Measurements from ENCODE around the gene SPTBN5.

The SPTBN5 gene

GRCh38 chr15:41862515-41863116, 31.2 kb downstream of the SPTBN5 start:
- no peak for DNase-seq

- no peak for DNase-seq
These were observed 32.0 kb downstream of the SPTBN5 start for GRCh38 chr15:41861736-41862356.

GRCh38 chr15:41860049-41860828, 33.6 kb downstream of the SPTBN5 start:
- DNase-seq, result no peak

- no peak for DNase-seq
These were observed 35.1 kb downstream of the SPTBN5 start for GRCh38 chr15:41858756-41859155.

- no peak for DNase-seq
These were observed 36.5 kb downstream of the SPTBN5 start for GRCh38 chr15:41857316-41857715.

- no peak for DNase-seq
These were observed 37.1 kb downstream of the SPTBN5 start for GRCh38 chr15:41856716-41857115.

- no peak for DNase-seq
These were observed 37.6 kb downstream of the SPTBN5 start for GRCh38 chr15:41856262-41856661.

GRCh38 chr15:41855261-41855961, 38.4 kb downstream of the SPTBN5 start:
- no peak for DNase-seq

- DNase-seq, result no peak
These were observed 39.4 kb downstream of the SPTBN5 start for GRCh38 chr15:41854443-41854842.

GRCh38 chr15:41853831-41854230, 40.0 kb downstream of the SPTBN5 start:
- no peak for DNase-seq

GRCh38 chr15:41852736-41853590, 40.9 kb downstream of the SPTBN5 start:
- DNase-seq, result no peak

GRCh38 chr15:41851755-41852370, 42.0 kb downstream of the SPTBN5 start:
- DNase-seq, result no peak

GRCh38 chr15:41851167-41851523, 42.7 kb downstream of the SPTBN5 start:
- no peak for DNase-seq

- no peak for DNase-seq
These were observed 43.2 kb downstream of the SPTBN5 start for GRCh38 chr15:41850482-41851166.

GRCh38 chr15:41849861-41850260, 44.0 kb downstream of the SPTBN5 start:
- no peak for DNase-seq

- DNase-seq, result no peak
These were observed 44.6 kb downstream of the SPTBN5 start for GRCh38 chr15:41849204-41849603.

- peak; percentile 9 for DNase-seq
These were observed 45.2 kb downstream of the SPTBN5 start for GRCh38 chr15:41848631-41849030.

GRCh38 chr15:41847981-41848380, 45.9 kb downstream of the SPTBN5 start:
- no peak for DNase-seq

- no peak for DNase-seq
These were observed 46.6 kb downstream of the SPTBN5 start for GRCh38 chr15:41847206-41847605.

GRCh38 chr15:41844814-41845213, 49.0 kb downstream of the SPTBN5 start:
- DNase-seq, result no peak

GRCh38 chr15:41843571-41843970, 50.3 kb downstream of the SPTBN5 start:
- DNase-seq, result no peak

- DNase-seq, result no peak
These were observed 51.6 kb downstream of the SPTBN5 start for GRCh38 chr15:41842229-41842628.

All from activated CD4-positive, alpha-beta T cell treated with anti-CD3 and anti-CD28 coated beads, Interleukin-10, Interleukin-2, amounts not matched to agents 100 ng/mL and 50 ng/mL, durations not matched to agents 16 hours and 8 hours (primary cell).